ENCODE measurements around the gene RNF207. TPM values are rescaled to one million over a fixed set of nuclear protein-coding genes. Genes with fewer than 3 reads are reported as not detected.

RNF207 gene
- total and polyA plus RNA-seq, 2 of the 13 experiments (the other 11 are each of a cell fraction or from before 2014, with no cell fraction given): 9.8 to 15.9 TPM

- peak; percentile 4; the same call in 1 of the 2 replicates for TF ChIP-seq ZNF687 (CRISPR knock-in tag; IDR thresholded peaks at IDR 0.05)
- no peak for TF ChIP-seq ZNF451 (CRISPR knock-in tag; IDR thresholded peaks at IDR 0.05)
- TF ChIP-seq NR1H2 (CRISPR knock-in tag; IDR thresholded peaks at IDR 0.05; ENCODE audit: borderline replicate concordance, low read depth): no peak
Observed at GRCh38 chr1:6158181-6158580, 47.7 kb upstream of the RNF207 start (continued).

GRCh38 chr1:6162341-6162740 lies 43.6 kb upstream of the RNF207 start:
- no peaks in the 10 kb centered on the region for H3K79me2 ChIP-seq (ENCODE audit: insufficient read depth, low read length)
- peaks cover 12% of the 10 kb centered on the region for H3K4me1 ChIP-seq (ENCODE audit: insufficient read depth, low read length)
- FAIRE-seq: no peak
- no peak for TF ChIP-seq ZNF24 (IDR thresholded peaks at IDR 0.05)
- no peak for TF ChIP-seq ETS1 (CRISPR knock-in tag; IDR thresholded peaks at IDR 0.05)
- TF ChIP-seq ZBTB25 (CRISPR knock-in tag; IDR thresholded peaks at IDR 0.05): no peak
- TF ChIP-seq YEATS4 (CRISPR knock-in tag; IDR thresholded peaks at IDR 0.05; ENCODE audit: borderline replicate concordance): no peak
- no peak for TF ChIP-seq MIXL1 (CRISPR knock-in tag; IDR thresholded peaks at IDR 0.05)
- TF ChIP-seq PRDM10 (CRISPR knock-in tag; IDR thresholded peaks at IDR 0.05; ENCODE audit: low read depth): no peak
- no peaks in the 10 kb centered on the region for H3K9me3 ChIP-seq (ENCODE audit: low read length)
- ChIA-PET CTCF (ENCODE audit: low intra/inter-chr PET ratio, low total read pairs) (no interaction called here), POLR2A (no interaction called here)
- no peak overlapping the region for H3K9ac ChIP-seq (ENCODE audit: insufficient read depth, low read depth, low read length)
- no peak overlapping the region for H3K4me3 ChIP-seq (replicated peaks in 1 of 3; ENCODE audit: insufficient read depth in 1 of 3, low read depth in 2 of 3, low read length in 3 of 3)
- in situ Hi-C loops (cut with HindIII; ENCODE audit: extremely low pct_ligation_motif_present, low pct_unique_long_range_greater_than_20kb) (no loop called here), intact Hi-C loops (cut with micrococcal nuclease; ENCODE audit: unreplicated experiment) (no loop called here)
- peaks cover 13% of the 10 kb centered on the region for H4K20me1 ChIP-seq (ENCODE audit: insufficient read depth, low read length)
- peaks cover 18 to 72% of the 10 kb centered on the region in 2 experiments for H3K27me3 ChIP-seq (ENCODE audit: control insufficient read depth in 1 of 2, insufficient read depth in 2 of 2, low read length in 2 of 2)
- no peak for ATAC-seq
- H2AFZ ChIP-seq (ENCODE audit: low read length): no peak overlapping the region
- no peak for DNase-seq (ENCODE audit: low spot score)
- H3K4me2 ChIP-seq (ENCODE audit: low read depth, low read length): no peak overlapping the region
- no peaks in the 10 kb centered on the region for H3K36me3 ChIP-seq (replicated peaks in 1 of 2; ENCODE audit: control insufficient read depth in 1 of 2, insufficient read depth in 2 of 2, low read length in 2 of 2)
- H3K27ac ChIP-seq (ENCODE audit: extremely low read length, insufficient read depth, low read length): no peak overlapping the region
- WGBS (ENCODE audit: low lambda C conversion rate): 39% methylated on average over 5 of the region's 7 CpGs
- no TSS peak for BruUV-seq (replicated peaks)
